Mesendoderm (in vitro differentiated cells): Measurements from ENCODE around the gene PEX11G.

Experiments
- DNase-seq: peaks from one replicate; pipeline ENCODE4 v3.0.0; 2013
- H2AK5ac ChIP-seq: 2 replicates; pipeline ENCODE4 v1.6.1; 2013; ENCODE audit warnings: low read length, inconsistent platforms
- H2BK120ac ChIP-seq: 2 replicates; pipeline ENCODE4 v1.6.1; 2013; ENCODE audit warnings: low read depth, mild to moderate bottlenecking, low read length, moderate library complexity, mixed read lengths
- H2BK15ac ChIP-seq: replicated peaks from 2 replicates; pipeline ENCODE4 v1.6.1; 2013; ENCODE audit warnings: low read depth, mild to moderate bottlenecking, moderate library complexity
- H2BK5ac ChIP-seq: 2 replicates; pipeline ENCODE4 v1.6.1; 2013; ENCODE audit warnings: low read length, inconsistent platforms
- H3K18ac ChIP-seq: 2 replicates; pipeline ENCODE4 v1.6.1; 2013; ENCODE audit warnings: mild to moderate bottlenecking, low read length, mixed read lengths
- H3K23ac ChIP-seq: one replicate; pipeline ENCODE4 v1.6.1; 2013; ENCODE audit warnings: low read length
- H3K27ac ChIP-seq: 2 replicates; pipeline ENCODE4 v1.5.1; 2013; ENCODE audit warnings: low read depth, mild to moderate bottlenecking, inconsistent platforms, low read length, moderate library complexity
- H3K27me3 ChIP-seq: 2 replicates; pipeline ENCODE4 v1.6.1; 2013; ENCODE audit warnings: low read length, control low read depth, mild to moderate bottlenecking, inconsistent platforms; ENCODE audit not compliant: insufficient read depth, poor library complexity
- H3K36me3 ChIP-seq: 2 replicates; pipeline ENCODE4 v1.6.1; 2013; ENCODE audit warnings: low read length, inconsistent platforms; ENCODE audit not compliant: control insufficient read depth, insufficient read depth
- H3K4ac ChIP-seq: one replicate; pipeline ENCODE4 v1.6.1; 2013; ENCODE audit warnings: low read depth, mild to moderate bottlenecking, low read length, moderate library complexity
- H3K4me1 ChIP-seq: 2 replicates; pipeline ENCODE4 v1.6.1; 2013; ENCODE audit warnings: low read depth, low read length, inconsistent platforms; ENCODE audit not compliant: control insufficient read depth
- H3K4me2 ChIP-seq: 2 replicates; pipeline ENCODE4 v1.6.1; 2013; ENCODE audit warnings: low read length
- H3K4me3 ChIP-seq: 2 replicates; pipeline ENCODE4 v1.5.1; 2013; ENCODE audit warnings: mild to moderate bottlenecking, low read length
- H3K56ac ChIP-seq: one replicate; pipeline ENCODE4 v1.6.1; 2013; ENCODE audit warnings: low read length
- H3K79me1 ChIP-seq: 2 replicates; pipeline ENCODE4 v1.6.1; 2013; ENCODE audit warnings: low read length, inconsistent platforms
- H3K79me2 ChIP-seq: 2 replicates; pipeline ENCODE4 v1.6.1; 2013; ENCODE audit warnings: mild to moderate bottlenecking, low read length; ENCODE audit not compliant: control insufficient read depth, insufficient read depth
- H3K9ac ChIP-seq: 2 replicates; pipeline ENCODE4 v1.6.1; 2013; ENCODE audit warnings: low read length, inconsistent platforms
- H4K5ac ChIP-seq: one replicate; pipeline ENCODE4 v1.6.1; 2013; ENCODE audit warnings: low read length
- H4K8ac ChIP-seq: one replicate; pipeline ENCODE4 v1.6.1; 2013; ENCODE audit warnings: low read depth, mild to moderate bottlenecking, control low read depth, low read length, moderate library complexity
- WGBS: extraction: QIAGEN DNeasy Blood & Tissue Kit; methylation state at CpG from one replicate; pipeline ENCODE4 v1.1.7; 2013; ENCODE audit warnings: low lambda C conversion rate, missing lambda C conversion rate; ENCODE audit not compliant: insufficient coverage; ENCODE audit errors: extremely low coverage; 5-methylcytosine and 5-hydroxymethylcytosine counted together

The PEX11G gene

DNA sequence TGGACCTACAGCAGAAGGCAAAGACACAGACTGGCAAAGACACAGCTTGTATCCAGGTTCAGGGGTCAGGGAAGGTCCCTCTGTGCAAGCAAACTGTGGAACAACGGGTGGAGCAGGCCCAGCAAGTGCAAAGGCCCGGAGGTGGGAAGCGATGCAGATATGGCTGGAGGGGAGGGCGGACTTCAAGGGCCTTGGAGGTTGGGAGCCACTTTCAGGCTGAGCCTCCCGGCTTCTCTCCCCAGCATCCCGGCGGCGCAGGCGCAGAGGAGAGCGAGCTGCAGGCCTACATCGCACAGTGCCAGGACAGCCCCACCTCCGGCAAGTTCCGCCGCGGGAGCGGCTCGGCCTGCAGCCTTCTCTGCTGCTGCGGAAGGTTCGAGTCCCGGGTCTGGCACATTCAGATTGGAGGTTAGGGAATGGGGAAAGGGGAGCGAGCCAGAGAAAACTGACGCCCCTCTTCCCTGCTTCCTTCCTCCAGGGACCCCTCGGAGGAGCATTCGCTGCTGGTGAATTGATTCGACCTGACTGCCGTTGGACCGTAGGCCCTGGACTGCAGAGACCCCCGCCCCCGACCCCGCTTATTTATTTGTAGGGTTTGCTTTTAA lies 44.5 kb upstream of the PEX11G start:
- peak; percentile 38 for DNase-seq
- Histone ChIP-seq H3K4me1 (no peaks in the 10 kb centered on the region), H3K4me3 (peak overlapping the region; percentile 26), H3K4ac (peak overlapping the region; percentile 77), H2BK15ac (no peak overlapping the region), H4K8ac (peak overlapping the region; percentile 7), H3K18ac (peak overlapping the region; percentile 92), H3K79me1 (no peaks in the 10 kb centered on the region), H2AK5ac (no peak overlapping the region), H3K9ac (peak overlapping the region; percentile 78), H3K4me2 (peak overlapping the region; percentile 61), H3K56ac (peak overlapping the region; percentile 90), H3K27ac (peak overlapping the region; percentile 37), H3K79me2 (no peaks in the 10 kb centered on the region), H2BK120ac (no peak overlapping the region), H4K5ac (no peak overlapping the region), H3K23ac (peak overlapping the region; percentile 80), H2BK5ac (no peak overlapping the region), H3K36me3 (peaks cover 2% of the 10 kb centered on the region), H3K27me3 (no peaks in the 10 kb centered on the region)
- WGBS = no CpG with 5 or more reads among the region's 30 CpGs

DNA sequence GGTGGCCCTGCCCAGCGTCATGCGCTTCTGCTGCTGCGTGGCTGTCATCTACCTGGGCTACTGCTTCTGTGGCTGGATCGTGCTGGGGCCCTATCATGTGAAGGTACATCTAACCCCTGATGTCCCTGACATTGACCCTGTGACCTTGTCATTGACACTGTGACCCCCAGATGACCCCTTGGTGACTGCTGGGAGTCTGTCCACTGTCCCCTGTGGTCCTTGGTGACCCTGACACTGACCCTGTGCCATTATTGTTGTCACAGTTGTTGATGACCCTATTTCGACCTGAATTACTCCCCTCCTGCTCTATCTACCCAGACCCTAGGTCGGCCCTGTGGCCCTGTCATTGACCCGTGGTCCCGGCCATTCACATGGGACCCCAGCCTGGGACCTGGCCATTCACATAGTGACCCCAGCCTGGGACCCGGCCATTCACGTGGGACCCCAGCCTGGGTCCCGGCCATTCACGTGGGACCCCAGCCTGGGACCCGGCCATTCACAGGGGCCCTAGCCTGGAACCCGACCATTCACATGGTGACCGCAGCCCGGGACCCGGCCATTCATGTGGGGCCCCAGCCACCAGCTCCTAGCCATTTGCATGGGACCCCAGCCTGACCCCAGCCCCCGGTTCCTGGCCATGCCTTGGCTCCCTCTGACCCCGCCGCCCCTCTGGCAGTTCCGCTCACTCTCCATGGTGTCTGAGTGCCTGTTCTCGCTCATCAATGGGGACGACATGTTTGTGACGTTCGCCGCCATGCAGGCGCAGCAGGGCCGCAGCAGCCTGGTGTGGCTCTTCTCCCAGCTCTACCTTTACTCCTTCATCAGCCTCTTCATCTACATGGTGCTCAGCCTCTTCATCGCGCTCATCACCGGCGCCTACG lies 41.0 kb upstream of the PEX11G start:
- no peak overlapping the region for H3K27ac ChIP-seq
- H3K23ac ChIP-seq = no peak overlapping the region
- H2BK120ac ChIP-seq = no peak overlapping the region
- peaks cover 2% of the 10 kb centered on the region for H3K36me3 ChIP-seq
- no peak overlapping the region for H4K5ac ChIP-seq
- no peaks in the 10 kb centered on the region for H3K4me1 ChIP-seq
- H4K8ac ChIP-seq = no peak overlapping the region
- no peak overlapping the region for H3K4ac ChIP-seq
- H3K9ac ChIP-seq = no peak overlapping the region
- no peak overlapping the region for H3K4me3 ChIP-seq
- no peaks in the 10 kb centered on the region for H3K79me2 ChIP-seq
- H3K4me2 ChIP-seq = no peak overlapping the region
- H2BK15ac ChIP-seq = no peak overlapping the region
- no peak for DNase-seq
- no peak overlapping the region for H2AK5ac ChIP-seq
- WGBS = no CpG with 5 or more reads among the region's 33 CpGs
- no peaks in the 10 kb centered on the region for H3K79me1 ChIP-seq
- no peak overlapping the region for H3K56ac ChIP-seq
- H2BK5ac ChIP-seq = no peak overlapping the region
- no peak overlapping the region for H3K18ac ChIP-seq
- no peaks in the 10 kb centered on the region for H3K27me3 ChIP-seq

DNA sequence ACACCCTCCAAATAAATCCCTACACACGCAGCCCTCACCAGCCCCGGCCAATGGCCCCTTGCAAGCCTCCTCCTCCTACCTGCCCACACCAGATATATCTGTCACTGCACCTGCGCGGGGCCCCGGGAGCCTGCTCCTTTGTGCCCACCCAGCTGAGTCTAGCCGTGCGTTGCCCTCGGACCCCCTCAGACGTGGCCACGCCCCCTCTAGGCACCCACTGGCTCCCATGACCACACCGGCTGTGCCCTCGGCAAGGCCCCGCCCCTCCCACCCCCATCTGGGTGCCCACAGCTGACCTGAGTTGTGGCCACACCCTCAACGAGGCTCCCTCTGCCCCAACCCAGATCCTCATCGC lies 40.4 kb upstream of the PEX11G start:
- DNase-seq = no peak
- Histone ChIP-seq H3K23ac (no peak overlapping the region), H3K4me2 (no peak overlapping the region), H3K27ac (no peak overlapping the region), H3K4me1 (no peaks in the 10 kb centered on the region), H3K18ac (no peak overlapping the region), H2BK5ac (no peak overlapping the region), H2BK120ac (no peak overlapping the region), H4K8ac (no peak overlapping the region), H3K79me1 (no peaks in the 10 kb centered on the region), H4K5ac (no peak overlapping the region), H2BK15ac (no peak overlapping the region), H3K27me3 (no peaks in the 10 kb centered on the region), H3K9ac (no peak overlapping the region), H3K4ac (no peak overlapping the region), H2AK5ac (no peak overlapping the region), H3K4me3 (no peak overlapping the region), H3K79me2 (no peaks in the 10 kb centered on the region), H3K36me3 (peaks cover 2% of the 10 kb centered on the region), H3K56ac (no peak overlapping the region)
- WGBS = no CpG with 5 or more reads among the region's 15 CpGs

DNA sequence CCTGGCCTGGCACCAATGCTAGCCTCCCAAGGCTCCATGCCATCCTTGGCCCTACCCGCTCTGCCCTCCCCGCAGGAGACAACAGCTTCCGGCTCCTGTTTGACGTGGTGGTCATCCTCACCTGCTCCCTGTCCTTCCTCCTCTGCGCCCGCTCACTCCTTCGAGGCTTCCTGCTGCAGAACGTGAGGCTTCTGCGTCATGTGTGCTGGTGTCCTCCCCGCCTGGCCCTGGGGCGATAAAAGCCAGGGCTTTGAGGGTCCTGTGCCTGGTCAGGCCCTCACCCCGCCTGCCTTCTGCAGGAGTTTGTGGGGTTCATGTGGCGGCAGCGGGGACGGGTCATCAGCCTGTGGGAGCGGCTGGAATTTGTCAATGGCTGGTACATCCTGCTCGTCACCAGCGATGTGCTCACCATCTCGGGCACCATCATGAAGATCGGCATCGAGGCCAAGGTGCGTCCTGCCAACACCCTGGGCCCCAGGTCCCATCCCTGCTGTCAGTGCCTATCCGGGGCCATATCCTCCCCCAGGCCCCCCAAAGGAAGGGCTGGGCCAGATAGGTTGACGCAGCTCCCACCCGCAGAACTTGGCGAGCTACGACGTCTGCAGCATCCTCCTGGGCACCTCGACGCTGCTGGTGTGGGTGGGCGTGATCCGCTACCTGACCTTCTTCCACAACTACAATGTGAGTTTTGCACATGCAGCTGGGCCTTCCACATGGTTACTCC lies 39.8 kb upstream of the PEX11G start:
- Histone ChIP-seq H3K79me2 (no peaks in the 10 kb centered on the region), H3K9ac (no peak overlapping the region), H4K8ac (no peak overlapping the region), H3K27me3 (no peaks in the 10 kb centered on the region), H2AK5ac (no peak overlapping the region), H2BK15ac (no peak overlapping the region), H4K5ac (no peak overlapping the region), H3K18ac (no peak overlapping the region), H3K79me1 (no peaks in the 10 kb centered on the region), H3K27ac (no peak overlapping the region), H3K36me3 (peaks cover 2% of the 10 kb centered on the region), H3K4me2 (no peak overlapping the region), H3K4ac (no peak overlapping the region), H2BK120ac (no peak overlapping the region), H2BK5ac (no peak overlapping the region), H3K4me1 (no peaks in the 10 kb centered on the region), H3K4me3 (no peak overlapping the region), H3K23ac (no peak overlapping the region), H3K56ac (no peak overlapping the region)
- no peak for DNase-seq
- no CpG with 5 or more reads among the region's 32 CpGs for WGBS

DNA sequence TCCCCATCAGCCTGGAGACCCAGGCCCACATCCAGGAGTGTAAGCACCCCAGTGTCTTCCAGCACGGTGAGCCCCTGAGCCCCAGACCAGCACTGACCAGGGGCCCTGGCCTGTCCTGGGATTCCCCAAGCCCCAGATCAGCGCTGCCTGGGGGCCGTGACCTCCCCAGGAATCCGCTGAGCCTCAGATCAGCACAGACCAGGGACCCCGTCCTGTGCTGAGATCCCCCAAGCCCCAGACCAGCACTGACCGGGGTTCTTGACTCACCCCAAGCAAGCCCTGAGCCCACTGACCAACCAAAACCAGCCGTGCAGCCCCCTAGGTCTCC lies 39.3 kb upstream of the PEX11G start:
- Histone ChIP-seq H3K36me3 (peaks cover 2% of the 10 kb centered on the region), H3K27me3 (no peaks in the 10 kb centered on the region), H4K5ac (no peak overlapping the region), H3K79me1 (no peaks in the 10 kb centered on the region), H3K9ac (no peak overlapping the region), H3K27ac (no peak overlapping the region), H3K79me2 (no peaks in the 10 kb centered on the region), H3K4me2 (no peak overlapping the region), H3K4ac (no peak overlapping the region), H2BK120ac (no peak overlapping the region), H3K4me3 (no peak overlapping the region), H3K4me1 (peaks cover 2% of the 10 kb centered on the region), H2BK5ac (no peak overlapping the region), H4K8ac (no peak overlapping the region), H3K18ac (no peak overlapping the region), H3K23ac (no peak overlapping the region), H2AK5ac (no peak overlapping the region), H2BK15ac (no peak overlapping the region), H3K56ac (no peak overlapping the region)
- DNase-seq = no peak
- WGBS = no CpG with 5 or more reads among the region's 7 CpGs
